HG03442 (cell line): ENCODE results near the gene RIN2.
A peak's percentile ranks its signal among the peaks of the same experiment; 100 is the strongest.

Experiments used
- ATAC-seq: cut with Tn5 transposase; IDR thresholded peaks from one replicate; pipeline ENCODE4 v1.9.1; 2021; ENCODE audit warnings: mild to moderate bottlenecking, moderate library complexity; ENCODE audit not compliant: unreplicated experiment

RIN2 gene

GRCh38 chr20:19758133-19758500, at the start of gene RIN2:
RIN2 (plus strand) TSS chr20:19758258; CDS start chr20:19889602, 131,344 bp downstream.
- ATAC-seq, result no peak

- no peak for ATAC-seq
These were observed 48.3 kb upstream of the RIN2 start for GRCh38 chr20:19709635-19710335.

- no peak for ATAC-seq
These were observed 47.5 kb upstream of the RIN2 start for GRCh38 chr20:19710336-19711120.

GRCh38 chr20:19711126-19711525, 46.9 kb upstream of the RIN2 start:
- no peak for ATAC-seq

GRCh38 chr20:19712721-19713260, 45.3 kb upstream of the RIN2 start:
- no peak for ATAC-seq

- no peak for ATAC-seq
These were observed 44.1 kb upstream of the RIN2 start for GRCh38 chr20:19713822-19714578.

GRCh38 chr20:19714579-19714840, 43.5 kb upstream of the RIN2 start:
- ATAC-seq, result no peak

GRCh38 chr20:19715986-19716385, 42.1 kb upstream of the RIN2 start:
- no peak for ATAC-seq

- ATAC-seq, result no peak
These were observed 39.2 kb upstream of the RIN2 start for GRCh38 chr20:19718880-19719279.

GRCh38 chr20:19720991-19721390, 37.1 kb upstream of the RIN2 start:
- no peak for ATAC-seq

GRCh38 chr20:19723051-19723450, 35.0 kb upstream of the RIN2 start:
- ATAC-seq, result no peak

GRCh38 chr20:19723813-19724430, 34.1 kb upstream of the RIN2 start:
- no peak for ATAC-seq

- ATAC-seq, result no peak
These were observed 32.7 kb upstream of the RIN2 start for GRCh38 chr20:19725373-19725772.

GRCh38 chr20:19725814-19726525, 32.1 kb upstream of the RIN2 start:
- no peak for ATAC-seq

- no peak for ATAC-seq
These were observed 30.7 kb upstream of the RIN2 start for GRCh38 chr20:19727251-19727847.

- no peak for ATAC-seq
These were observed 28.4 kb upstream of the RIN2 start for GRCh38 chr20:19729672-19730071.

- no peak for ATAC-seq
These were observed 27.4 kb upstream of the RIN2 start for GRCh38 chr20:19730706-19731105.

GRCh38 chr20:19734811-19735210, 23.2 kb upstream of the RIN2 start:
- ATAC-seq, result no peak

GRCh38 chr20:19735446-19735845, 22.6 kb upstream of the RIN2 start:
- no peak for ATAC-seq

- ATAC-seq, result peak; percentile 61
These were observed 21.0 kb upstream of the RIN2 start for GRCh38 chr20:19737025-19737424.
